ENCODE measurements around the gene PFN1.

PFN1 gene

GRCh38 chr17:4896332-4897197 is 51.8 kb downstream of the PFN1 start:
- no peak for DNase-seq (ENCODE audit: low read depth)

- DNase-seq (ENCODE audit: low read depth) = no peak
Measured at GRCh38 chr17:4895657-4896331, 52.5 kb downstream of the PFN1 start.
